ENCODE measurements around the gene IGF2R.
"Not testable (repeated sequence)": the region's sequence is repeated elsewhere in the genome, so short reads cannot be mapped to it uniquely, and the experiment has no call there.

Gene IGF2R

GRCh38 chr6:160120087-160120486 lies 151.2 kb downstream of the IGF2R start:
- no peak for DNase-seq (ENCODE audit: low read depth in 1 of 2, low spot score in 1 of 2)

DNA sequence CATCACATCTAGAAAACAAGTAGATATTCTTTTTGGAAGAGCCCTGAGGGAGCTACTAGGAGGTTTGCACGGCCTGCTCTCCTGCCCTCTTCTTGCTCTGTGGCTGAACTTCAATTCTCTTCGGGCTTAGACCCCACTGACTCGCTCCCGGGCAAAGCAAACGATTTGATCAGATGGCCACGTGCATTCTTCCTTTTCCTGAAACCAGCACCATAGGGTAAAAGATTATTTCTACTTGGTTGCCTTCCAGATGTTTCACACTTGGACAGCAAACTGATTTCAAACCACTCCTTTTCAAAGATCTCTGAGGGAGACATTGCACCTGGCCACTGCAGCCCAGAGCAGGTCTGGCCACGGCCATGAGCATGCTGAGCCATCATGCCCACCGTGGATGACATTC lies 152.7 kb downstream of the IGF2R start, which contains the start of gene SLC22A1:
TSS of gene SLC22A1 (plus strand) at position 258 of the 400 bp plus-strand sequence. CDS start at position 379, 121 bp downstream.
- DNase-seq (ENCODE audit: low read depth in 1 of 2, low spot score in 1 of 2) = no peak

DNA sequence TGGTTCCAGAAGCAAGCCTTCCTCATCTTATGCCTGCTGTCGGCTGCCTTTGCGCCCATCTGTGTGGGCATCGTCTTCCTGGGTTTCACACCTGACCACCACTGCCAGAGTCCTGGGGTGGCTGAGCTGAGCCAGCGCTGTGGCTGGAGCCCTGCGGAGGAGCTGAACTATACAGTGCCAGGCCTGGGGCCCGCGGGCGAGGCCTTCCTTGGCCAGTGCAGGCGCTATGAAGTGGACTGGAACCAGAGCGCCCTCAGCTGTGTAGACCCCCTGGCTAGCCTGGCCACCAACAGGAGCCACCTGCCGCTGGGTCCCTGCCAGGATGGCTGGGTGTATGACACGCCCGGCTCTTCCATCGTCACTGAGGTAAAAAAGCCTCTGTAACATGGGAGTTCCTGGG lies 153.1 kb downstream of the IGF2R start:
- no peak for DNase-seq (ENCODE audit: low read depth in 1 of 2, low spot score in 1 of 2)

- DNase-seq (ENCODE audit: low read depth in 1 of 2, low spot score in 1 of 2) = no peak
Measured at GRCh38 chr6:160122744-160123143, 153.9 kb downstream of the IGF2R start.

GRCh38 chr6:160124007-160124406 lies 155.1 kb downstream of the IGF2R start:
- no peak for DNase-seq (ENCODE audit: low read depth in 1 of 2, low spot score in 1 of 2)

GRCh38 chr6:160124605-160125004 lies 155.7 kb downstream of the IGF2R start:
- no peak for DNase-seq (ENCODE audit: low read depth in 1 of 2, low spot score in 1 of 2)

DNA sequence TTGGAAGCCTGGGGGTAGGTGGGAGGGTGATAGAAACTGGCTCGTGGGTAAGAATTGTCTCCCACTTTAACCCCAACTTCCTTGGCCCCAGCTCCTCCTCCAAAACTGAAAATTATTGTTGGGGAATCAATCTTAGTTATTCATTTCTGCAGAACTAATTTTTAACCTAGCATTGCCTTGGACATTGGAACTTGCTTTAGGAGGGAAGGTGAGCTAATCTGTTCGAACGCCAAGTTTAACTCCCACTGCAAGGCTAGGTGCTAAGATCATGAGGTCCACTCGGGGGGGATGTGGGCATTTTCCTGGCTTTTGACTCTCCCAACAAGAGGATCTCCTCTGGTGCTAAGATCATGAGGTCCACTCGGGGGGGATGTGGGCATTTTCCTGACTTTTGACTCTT lies 156.2 kb downstream of the IGF2R start:
- DNase-seq (ENCODE audit: low read depth in 1 of 2, low spot score in 1 of 2) = not testable (repeated sequence)

- no peak for DNase-seq (ENCODE audit: low read depth in 1 of 2, low spot score in 1 of 2)
Measured at GRCh38 chr6:160127270-160128124, 158.6 kb downstream of the IGF2R start.

- DNase-seq (ENCODE audit: low read depth in 1 of 2, low spot score in 1 of 2) = no peak
Measured at GRCh38 chr6:160128125-160128683, 159.3 kb downstream of the IGF2R start.

GRCh38 chr6:160128879-160129516 lies 160.1 kb downstream of the IGF2R start:
- DNase-seq (ENCODE audit: low read depth in 1 of 2, low spot score in 1 of 2) = no peak

DNA sequence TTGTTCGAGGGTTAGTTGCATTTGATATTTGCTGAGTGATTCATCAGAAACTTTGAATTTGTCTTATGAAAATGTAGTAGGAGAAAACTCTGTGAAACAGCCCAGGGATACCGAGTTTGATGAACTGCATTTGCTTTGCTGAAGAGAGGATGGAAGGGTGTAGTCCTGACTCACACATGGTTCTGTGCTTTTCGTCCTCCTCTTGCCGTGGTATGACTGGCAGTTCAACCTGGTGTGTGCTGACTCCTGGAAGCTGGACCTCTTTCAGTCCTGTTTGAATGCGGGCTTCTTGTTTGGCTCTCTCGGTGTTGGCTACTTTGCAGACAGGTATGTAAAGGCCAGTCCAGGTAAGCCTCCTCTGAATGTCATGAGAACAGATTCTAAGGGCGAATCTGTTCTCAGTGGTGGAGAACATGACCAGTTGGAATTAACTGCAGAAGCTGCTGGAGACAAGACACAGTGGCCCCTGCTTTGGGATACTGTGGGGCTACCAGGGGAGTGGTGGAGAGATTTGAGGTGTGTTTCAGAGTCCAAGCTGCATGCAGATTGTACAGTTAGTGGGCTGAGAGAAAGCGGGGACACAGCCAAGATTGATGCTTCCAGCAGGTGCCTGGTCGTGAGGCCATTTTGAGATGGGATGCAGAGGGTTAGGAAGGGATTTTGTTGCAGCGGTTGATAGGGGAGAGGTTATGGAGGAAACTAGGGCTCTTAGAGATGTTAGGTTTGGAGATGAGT lies 161.2 kb downstream of the IGF2R start:
- DNase-seq (ENCODE audit: low read depth in 1 of 2, low spot score in 1 of 2) = no peak

DNA sequence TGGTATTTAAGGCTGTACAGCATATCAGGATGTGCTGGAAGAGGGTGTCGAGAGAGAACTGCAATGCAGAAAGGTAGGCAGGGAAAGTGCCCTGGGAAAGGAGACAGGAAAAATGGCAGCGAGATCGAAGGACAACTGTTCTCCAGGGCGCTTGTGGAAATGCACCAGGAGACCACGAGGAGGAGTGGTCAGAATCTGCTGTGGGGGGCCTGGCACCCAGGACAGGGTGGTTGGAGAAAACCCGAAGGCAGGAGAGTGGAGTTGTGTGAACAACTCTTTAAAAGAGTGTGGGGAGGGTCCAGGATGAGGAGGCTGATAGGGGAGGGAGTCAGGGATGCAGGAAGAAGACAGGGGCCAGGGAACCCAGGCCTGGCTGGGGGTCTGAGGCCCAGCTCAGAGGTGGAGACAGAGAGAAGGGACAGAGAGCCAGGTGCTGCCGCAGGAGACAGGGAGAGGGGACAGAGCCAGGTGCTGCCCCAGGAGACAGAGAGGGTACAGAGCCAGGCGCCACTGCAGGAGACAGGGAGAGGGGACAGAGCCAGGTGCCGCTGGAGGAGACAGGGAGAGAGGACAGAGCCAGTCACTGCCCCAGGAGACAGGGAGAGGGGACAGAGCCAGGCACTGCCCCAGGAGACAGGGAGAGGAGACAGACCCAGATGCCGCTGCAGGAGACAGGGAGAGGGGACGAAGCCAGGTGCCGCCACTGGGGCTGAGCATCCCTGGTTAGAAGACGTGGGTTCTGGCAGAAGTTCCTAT lies 162.0 kb downstream of the IGF2R start:
- no peak for DNase-seq (ENCODE audit: low read depth in 1 of 2, low spot score in 1 of 2)

- no peak for DNase-seq (ENCODE audit: low read depth in 1 of 2, low spot score in 1 of 2)
Measured at GRCh38 chr6:160131636-160132296, 162.9 kb downstream of the IGF2R start.

- DNase-seq (ENCODE audit: low read depth in 1 of 2, low spot score in 1 of 2) = no peak
Measured at GRCh38 chr6:160132297-160132637, 163.4 kb downstream of the IGF2R start.

GRCh38 chr6:160132776-160133338 lies 164.0 kb downstream of the IGF2R start:
- no peak for DNase-seq (ENCODE audit: low read depth in 1 of 2, low spot score in 1 of 2)

GRCh38 chr6:160133441-160134336 lies 164.8 kb downstream of the IGF2R start:
- DNase-seq (ENCODE audit: low read depth in 1 of 2, low spot score in 1 of 2) = no peak

GRCh38 chr6:160134337-160134751 lies 165.5 kb downstream of the IGF2R start:
- not testable (repeated sequence) for DNase-seq (ENCODE audit: low read depth in 1 of 2, low spot score in 1 of 2)

- DNase-seq (ENCODE audit: low read depth in 1 of 2, low spot score in 1 of 2) = no peak
Measured at GRCh38 chr6:160134779-160135547, 166.1 kb downstream of the IGF2R start.

Measured in activated CD4-positive, alpha-beta T cell treated with anti-CD3 and anti-CD28 coated beads, Interleukin-2, amount 50 U/mL, for 24 hours (primary cell).